HuH-7.5 (cell line): Measurements from ENCODE around the gene ARNT2.

Experiments used
- DNase-seq: peaks from one replicate; pipeline ENCODE4 v3.0.0; 2011; ENCODE audit warnings: low spot score

The ARNT2 gene

DNA sequence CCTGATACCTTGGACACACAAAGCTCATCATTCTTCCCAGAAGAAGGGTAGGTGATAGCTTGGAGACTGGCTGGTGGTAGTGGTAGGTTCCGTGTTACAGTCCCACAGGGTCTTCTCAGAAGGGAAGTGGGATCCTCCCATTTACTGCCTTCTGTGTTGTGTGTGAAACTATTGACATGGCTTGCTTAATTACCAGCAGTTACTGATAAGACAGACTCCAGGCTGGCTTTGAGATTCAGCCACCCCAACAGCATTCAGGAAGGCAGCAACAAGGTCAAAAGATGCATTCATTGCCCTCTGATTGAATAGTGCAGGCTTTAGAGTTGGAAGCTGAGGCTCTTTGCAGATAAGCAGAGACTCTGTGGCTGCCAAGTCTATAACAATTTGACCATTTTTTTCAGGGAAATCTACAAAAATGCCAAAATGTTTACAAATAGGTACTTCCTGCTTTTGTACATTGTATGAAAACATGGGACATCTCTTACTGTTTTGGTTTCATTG, 7.7 kb downstream of the ARNT2 start:
- DNase-seq = no peak

DNA sequence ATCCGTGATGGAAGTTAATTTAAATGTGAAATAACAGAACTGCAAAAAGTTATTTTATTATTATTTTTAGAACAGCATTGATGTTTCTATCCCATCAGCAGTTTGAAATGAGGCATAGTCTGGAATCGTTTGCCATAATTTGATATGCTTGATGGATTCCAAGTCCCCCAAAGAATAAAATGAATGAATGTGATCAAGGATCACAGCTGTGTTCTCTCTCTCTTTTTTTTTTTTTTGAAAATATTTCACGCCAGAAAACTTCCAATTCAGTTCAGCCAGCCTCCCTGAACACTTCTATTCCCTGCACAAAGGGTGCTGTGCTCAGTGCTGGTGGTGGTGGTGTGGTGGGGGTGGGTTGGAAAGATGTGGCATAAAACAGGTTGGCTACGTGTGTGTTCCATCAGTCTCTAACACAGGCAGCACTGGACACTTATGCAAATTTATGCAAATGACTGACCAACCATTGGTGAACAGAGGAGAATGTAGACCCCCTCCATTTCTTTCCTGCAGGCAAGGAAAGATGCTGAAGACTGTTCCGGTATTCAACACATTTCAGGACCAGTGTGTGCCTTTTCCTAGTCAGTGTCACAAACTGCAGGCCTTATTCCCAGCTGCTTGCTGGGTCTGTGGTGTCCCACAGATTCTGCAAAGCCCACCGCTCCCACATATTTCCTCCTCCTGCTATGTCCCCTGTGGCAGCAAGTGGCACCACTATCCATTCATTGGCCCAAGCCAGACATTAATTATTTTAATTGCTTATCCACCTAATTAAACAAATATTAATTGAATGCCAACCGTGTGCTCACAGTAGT, 10.6 kb downstream of the ARNT2 start:
- no peak for DNase-seq

DNA sequence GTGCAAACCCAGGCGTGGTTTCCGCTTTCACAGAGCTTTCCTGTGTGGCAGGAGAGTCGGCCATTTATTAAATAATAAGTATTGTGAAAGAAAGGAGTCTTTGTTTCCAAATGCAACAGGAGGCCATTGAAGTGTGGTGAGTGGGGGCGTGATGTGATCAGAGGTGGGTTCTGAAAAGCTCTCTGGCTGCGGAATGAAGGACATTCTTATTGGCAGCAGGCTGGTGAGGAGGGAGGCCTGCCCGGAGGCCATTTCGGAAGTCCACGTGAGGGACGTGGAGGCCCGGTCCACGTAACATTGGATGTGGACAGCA, 11.1 kb downstream of the ARNT2 start:
- DNase-seq = no peak

DNA sequence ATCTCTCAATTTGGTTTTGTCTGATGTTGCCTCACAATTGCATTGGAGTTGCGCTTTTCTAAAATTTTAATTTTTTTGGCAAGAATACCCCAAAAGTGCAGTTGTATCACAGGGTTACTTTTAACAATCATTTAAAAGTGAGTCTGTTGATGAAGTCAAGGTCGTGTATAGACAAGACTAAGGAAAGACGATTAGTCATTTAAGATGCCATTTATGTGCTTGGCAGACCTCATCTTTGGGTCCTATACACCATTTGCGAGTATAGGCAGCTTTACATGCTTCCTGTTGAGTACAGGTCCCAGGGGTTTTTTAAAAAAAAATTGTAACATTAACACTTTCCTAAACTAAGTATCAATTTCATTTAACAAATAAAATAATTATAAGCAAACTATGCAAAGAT, 12.5 kb downstream of the ARNT2 start:
- DNase-seq = no peak

DNA sequence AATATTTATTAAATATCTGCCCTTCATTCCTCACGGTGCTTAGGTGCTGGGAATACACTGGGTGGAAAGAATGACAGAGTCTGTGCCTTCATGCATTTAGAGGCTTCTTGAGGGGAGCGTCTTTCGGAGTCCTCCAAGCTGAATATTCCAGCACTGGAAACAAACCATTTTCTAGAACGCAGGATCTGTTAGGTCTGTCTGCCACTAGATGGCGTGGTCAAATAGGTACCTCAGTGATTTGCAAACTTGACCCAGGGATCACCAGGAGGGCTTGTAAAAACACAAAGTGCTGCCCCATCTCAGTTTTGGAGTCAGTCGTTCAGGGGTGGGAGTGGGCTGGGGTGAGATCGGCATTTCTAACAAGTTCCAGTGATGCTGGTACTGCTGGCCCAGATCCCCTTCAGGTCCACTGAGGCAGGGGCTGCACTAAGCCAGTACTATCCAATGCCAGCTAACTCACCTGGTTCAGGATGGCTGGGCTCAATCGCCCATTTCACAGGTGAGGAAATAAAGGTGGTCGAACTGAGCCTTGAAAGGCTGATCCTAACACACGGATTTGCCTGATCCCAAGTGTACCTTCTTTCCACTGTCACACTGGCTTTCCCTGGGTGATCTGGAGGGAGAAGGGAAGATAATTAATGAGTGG, 14.8 kb downstream of the ARNT2 start:
- peak; percentile 45 for DNase-seq

DNA sequence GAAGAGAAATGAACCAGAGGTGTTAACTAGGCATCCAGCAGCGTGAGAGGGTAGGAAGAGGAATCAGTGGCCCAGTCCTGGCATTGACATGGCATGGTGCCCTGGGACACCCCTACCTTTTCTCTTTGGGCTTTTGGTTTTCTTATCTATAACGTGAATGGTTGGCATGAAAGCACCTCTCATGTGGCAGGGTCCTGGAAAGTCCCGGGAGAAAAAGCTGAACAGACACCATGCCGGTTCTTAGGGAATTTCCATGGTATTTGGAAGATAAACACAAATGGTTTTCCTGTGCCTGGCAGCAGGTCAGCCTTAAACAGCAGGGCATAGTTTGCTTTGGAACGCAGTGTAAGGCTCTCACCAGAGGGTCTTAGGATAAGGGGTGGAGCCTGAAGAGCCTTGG, 15.4 kb downstream of the ARNT2 start:
- no peak for DNase-seq

DNA sequence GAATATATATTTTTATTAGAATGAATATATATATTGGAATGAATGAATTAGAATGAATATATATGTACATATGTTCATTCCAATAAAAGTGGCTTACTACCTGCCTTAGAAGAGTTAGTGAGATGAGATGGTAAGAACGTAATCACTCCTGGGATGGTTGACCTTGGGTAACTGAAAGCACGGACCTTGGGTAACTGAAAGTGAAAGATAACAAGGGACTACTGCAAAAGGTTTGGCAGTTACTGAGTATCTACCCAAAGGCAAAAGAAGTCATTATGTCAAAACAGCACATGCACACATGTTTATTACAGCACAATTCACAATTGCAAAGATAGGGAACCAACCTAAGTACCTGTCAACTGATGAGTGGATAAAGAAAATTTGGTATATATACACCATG, 16.5 kb downstream of the ARNT2 start:
- DNase-seq = no peak

DNA sequence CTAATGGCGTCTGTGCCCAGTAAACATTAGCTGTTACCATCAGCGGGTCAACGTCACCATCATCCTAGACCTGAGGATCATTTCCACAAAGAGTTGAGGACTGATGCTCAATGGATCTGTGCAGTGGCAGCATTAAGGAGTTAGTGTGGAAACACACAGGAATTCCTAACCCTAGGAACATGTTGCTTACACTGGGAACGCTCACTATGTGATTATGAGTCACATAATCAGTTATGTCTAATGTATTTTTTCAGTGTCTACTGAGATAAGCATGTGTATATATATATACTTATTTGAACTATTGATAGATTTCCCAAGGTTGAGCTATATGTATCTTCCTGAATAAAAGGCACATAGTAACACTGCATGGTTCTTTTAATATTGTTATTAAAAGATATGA, 19.0 kb downstream of the ARNT2 start:
- DNase-seq = no peak

DNA sequence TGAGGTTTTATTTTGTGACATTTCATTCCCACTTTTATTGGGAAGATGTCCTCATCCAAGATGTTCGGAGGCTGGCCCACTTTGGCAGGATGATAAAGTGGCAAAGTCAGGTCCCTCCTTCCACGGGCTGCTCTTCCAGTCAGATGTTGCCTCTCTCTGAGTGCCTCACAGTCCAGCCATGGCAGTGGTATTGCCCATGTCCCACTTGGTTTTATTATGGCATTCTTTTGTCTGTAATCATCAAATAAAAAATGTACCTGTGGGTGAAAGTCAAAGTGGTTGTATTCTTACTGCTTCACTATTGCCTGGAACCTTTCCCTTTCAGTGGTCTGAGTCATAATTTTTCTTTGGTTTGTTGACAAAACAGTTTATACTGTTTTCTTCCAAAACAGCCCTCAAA, 20.2 kb downstream of the ARNT2 start:
- no peak for DNase-seq

DNA sequence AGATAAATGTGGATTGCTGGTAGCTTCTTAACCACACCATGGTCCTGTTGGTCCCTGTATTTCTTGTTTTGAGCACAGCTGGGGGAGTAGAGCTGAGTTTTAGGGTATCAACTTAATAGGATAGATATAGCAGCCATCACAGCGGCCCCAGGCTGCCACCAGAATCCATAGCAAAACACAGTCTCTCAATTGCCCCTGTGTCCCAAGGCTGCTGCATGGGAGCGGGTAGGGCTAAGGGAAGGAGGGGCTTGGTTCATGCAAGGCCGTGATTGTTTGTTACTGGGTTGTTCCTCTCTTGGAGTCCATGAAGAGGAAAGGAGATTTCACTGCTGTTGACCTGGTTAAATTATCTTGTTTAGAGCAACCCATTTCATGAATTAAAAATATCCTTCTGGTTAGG, 22.1 kb downstream of the ARNT2 start:
- DNase-seq = no peak

DNA sequence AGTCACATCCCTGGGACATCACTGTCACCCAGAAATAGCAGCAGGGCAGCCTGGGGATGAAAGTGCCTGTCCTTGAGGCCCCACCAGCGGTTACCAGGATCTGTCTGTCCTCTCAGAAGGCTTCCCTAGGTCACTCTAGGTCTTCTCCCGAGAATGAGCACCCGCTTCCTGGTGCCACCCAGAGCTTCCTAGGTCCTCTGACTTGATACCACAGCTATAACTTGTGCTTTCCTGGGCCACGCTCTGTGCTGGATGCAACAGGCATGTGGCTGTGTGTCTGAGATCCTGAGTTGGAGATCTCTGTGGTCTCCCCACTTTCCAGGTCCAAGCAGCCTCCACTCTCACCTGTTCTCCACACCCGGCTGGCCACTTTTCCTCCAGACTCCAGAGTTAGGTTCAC, 25.8 kb downstream of the ARNT2 start:
- no peak for DNase-seq

DNA sequence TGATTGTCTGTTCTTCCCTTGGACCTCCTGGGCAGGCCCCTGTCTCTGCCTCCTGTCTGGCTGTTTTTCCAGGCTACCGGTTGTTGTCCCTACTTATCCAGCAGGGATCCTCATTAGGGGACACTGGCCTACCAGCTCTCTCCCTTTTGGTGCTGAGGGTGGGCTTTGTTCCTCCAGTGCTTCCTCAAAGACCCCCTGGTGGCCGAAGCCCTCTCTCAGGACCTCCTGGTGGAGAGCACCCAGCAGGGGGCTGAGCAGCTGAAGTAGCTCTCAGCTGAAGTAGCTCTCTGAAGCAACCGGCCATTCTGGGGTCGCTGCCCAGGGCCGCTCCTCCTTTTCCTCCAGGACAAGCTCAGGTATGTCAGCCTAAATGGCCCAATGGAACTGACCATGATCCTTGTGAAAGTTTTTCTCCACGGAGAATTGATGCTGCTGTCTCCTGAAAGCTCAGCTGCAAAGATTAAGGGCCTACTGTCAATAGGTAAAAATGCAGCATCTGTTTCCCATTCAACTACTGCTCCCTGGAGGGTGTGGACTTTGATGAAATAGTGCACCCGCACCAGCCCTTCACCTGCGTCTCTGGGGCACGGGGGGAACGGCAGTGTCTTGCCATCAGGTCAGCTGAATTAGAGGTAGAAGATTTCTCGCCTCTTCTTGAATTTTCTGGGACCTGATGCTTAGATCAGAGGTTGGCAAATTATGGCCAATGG, 27.6 kb downstream of the ARNT2 start:
- no peak for DNase-seq

DNA sequence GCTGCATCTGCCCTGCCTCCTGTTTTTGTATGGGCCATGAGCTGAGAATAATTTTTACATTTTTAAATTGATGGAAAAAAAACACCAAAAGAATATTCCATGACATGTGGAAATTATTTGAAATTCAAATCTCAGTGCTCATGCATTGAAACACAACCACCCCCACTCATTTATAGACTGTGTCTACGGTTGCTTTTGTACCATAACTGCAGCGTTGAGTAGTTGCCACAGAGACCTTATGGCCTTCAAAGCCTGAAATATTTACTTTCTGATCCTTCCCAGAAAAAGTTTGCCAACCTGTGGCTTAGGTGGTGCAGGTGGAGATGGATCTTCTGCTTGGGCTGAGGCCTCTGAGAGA, 28.1 kb downstream of the ARNT2 start:
- DNase-seq = no peak

DNA sequence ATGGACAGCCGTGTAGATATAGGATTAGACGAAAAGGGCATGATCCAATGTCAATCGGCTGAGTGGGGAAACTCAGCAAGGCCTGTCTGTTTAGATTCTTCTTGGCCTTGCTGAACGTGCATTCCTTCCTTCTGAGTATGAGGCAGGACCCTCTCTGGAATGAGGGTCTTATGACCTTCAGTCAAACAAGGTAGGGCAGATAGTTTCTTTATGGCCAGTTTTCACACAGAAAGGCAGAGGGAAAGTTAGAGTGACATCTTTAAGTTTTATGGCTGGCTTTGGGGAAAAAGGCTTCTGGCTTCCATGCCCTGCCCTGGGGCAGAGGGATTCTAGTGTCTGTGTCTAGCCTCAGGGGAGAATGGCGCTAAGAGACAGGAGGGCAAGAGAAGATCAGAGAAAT, 29.7 kb downstream of the ARNT2 start:
- DNase-seq = no peak

DNA sequence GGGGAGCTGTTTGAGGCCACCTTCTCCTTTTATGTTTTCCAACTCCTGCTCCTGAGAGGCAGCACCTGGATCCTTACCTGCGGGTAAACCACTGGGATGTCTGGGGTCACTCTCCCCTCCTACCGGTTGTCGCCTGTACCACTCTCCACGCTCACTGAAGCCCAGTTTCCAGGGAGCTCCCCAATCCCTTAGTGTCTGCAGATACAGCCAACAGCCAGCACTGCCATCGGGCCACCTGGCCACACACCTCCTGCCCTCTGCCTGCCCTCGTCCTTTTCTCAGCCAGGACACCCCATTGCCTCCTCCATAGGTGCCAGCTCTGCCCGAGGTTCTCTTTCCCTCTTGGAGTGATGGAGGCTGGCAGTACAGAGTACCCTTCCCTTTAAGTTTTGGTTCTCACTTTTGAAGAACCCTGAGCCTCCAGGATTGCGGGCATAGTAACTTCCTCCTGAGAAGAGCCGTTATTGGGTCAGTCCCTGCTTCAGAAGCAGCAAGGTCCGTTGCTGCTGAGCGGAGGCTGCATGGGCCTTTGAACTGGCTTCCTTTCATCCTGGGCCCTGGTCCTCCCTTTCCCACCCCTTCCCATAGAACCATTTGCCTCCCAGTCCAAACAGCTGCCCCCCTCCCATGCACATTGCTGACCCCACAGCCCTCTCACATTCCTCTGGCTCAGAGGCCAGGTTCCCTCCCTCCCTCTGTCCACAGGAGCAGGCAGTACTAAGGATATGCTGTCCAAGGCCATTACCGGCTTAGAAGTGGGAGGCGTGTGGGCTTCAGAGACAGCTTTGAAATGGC, 30.9 kb downstream of the ARNT2 start:
- DNase-seq = no peak

DNA sequence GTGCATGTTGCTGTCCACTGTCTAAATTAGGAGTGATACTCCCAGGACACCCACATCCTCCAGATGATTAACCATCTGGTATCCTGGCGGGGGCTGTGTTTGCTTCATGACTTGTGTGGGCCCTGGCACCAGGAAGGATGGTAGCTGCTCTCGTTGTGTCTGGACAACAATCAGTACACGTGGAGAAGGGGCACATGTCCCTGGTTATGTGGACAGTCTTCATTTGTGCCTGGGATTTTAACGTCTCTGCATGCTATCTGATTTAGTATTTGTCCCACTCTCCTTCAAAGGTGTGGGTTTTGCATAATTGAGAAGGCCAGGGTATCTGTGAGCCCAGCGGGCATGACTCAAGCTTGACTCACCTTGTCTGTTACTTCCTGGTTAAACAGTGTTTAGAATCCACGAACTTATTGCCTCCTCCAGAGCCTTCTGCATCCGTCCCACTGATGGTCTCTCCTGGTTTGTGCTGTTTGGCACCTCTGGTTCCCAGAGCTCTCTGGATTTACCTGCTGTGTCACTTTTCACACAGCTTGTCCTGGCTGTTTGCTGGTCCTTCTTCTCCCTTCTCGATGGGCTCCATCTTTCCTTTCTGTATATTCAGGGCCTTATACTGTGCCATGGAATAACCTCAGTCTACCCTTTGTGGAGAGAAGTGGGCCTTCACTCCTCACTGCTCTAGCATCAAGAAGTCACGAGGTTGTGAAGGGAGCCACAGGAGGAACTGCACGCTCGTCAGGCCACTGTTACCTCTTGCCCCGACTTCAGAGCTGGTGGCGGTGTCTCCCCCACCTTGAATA, 32.5 kb downstream of the ARNT2 start:
- no peak for DNase-seq

DNA sequence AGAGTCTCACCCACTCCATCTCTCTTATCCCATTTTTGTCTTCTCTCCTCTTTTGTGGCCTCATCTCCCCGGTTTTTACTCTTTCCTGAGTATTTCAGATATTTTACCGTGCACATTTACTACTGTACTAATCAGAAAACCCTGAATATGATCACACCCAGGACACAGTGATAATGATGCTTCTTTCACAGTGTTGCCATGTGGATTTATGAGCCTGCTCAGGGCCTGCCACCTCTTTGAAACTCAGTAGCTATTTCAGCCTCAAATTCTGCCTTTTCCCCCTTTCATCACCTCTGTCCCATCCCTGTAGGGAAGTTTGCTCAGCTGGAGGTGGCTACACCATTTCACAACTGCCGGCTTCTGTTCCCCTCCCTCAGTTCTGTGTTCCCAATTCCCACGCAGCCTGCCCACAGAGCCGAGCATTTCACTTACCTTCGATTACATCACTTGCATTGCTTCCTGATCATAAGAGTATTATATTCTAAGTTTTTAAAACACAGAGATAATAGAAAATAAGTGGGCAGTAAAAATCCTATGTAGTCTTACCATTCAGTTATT, 33.2 kb downstream of the ARNT2 start:
- no peak for DNase-seq

DNA sequence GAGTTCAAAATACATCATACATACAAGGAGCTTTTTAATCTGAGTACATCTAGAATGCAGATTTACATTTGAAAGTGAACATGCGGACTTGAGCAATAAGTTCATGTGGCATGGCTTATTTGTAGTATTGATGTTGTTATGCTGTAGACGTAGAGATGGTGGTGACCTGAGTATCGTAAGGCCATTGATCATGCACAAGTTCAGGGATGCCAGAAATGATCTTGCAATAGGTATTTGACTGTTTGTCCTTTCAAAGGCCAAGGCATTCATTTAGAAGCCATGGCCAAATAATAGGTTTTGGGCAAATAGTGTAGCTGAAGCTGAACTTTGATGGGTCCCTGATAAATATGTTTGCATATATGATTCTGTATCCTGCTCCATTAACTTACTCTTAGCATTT, 35.0 kb downstream of the ARNT2 start:
- DNase-seq = no peak

DNA sequence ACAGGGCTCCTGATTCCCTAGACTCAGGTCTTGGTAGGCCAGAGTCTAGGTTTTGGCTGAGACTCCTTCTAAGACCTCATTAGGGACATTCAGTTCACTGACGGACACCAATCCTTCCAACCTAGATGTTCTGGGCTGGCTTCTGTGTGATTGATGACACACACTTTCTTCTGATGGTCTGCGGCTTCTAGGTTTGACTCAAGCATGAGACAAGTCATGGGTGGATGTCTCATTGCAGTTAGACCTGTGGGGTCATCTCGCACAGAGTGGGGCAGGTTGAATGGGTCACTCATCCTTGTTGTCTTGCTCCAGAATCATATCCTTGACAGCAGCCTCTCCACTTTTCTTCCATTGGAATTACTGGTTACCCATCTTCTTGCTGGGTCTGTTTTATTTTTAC, 35.8 kb downstream of the ARNT2 start:
- no peak for DNase-seq

DNA sequence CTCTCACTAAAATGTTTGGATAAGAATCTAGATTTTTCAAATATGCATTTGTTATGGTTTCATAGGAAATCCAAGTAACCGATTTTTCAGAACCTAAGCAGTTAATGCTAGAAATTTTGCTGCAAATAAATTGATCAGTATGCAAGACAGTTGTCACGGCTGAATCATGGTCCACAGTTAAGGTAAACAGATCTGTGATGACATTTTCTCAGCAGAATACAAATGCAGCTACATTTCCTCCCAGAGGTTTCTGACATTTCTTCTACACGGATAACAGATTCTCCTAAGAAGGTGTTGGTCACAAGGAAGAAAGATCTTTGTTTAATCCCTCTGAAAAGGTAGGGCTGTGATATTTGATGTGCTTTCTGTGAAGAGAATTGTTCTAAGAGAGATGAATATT, 36.9 kb downstream of the ARNT2 start:
- DNase-seq = no peak

DNA sequence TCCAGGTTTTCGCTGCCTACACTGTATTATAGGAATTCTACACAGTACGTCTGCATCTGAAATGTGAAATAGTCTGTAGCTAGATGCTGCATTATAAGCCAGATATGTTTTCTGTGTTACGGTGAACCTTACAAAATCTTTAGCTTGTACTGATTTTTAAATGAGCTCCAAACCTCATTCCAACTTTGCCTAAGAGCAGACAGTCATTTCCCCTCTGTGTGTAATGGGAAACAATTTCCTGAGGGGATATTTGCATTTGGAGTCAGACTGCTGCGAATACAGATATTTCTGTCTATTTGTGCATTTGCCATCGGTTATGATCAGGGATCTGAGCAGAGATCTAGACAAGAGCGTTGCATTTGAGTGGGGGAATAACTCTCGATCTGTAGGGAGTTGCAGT, 37.5 kb downstream of the ARNT2 start:
- no peak for DNase-seq
